K562 (cell line): Measurements from ENCODE around the gene NT5DC2. TPM values are rescaled to one million over a fixed set of nuclear protein-coding genes. Genes with fewer than 3 reads are reported as not detected.

ENCODE experiments used
- ARID1B ChIP-seq: fragments of 450-650 bp; IDR thresholded peaks from 2 replicates; pipeline ENCODE4 v1.6.1; 2016; ENCODE audit warnings: antibody characterized with exemption, mild to moderate bottlenecking, inconsistent platforms
- CC2D1A ChIP-seq: fragments of 450-650 bp; IDR thresholded peaks from 2 replicates; pipeline ENCODE4 v1.6.1; 2017; ENCODE audit warnings: mild to moderate bottlenecking
- COPS2 ChIP-seq: fragments of 450-650 bp; conservative IDR thresholded peaks from 2 replicates; pipeline ENCODE4 v1.6.1; 2016; ENCODE audit warnings: mild to moderate bottlenecking, moderate library complexity
- CXXC5 ChIP-seq: fragments of 250-450 bp; sonication (Bioruptor Pico); IDR thresholded peaks from 2 replicates; pipeline ENCODE4 v1.8.0; 2022; ENCODE audit warnings: inconsistent platforms, mild to moderate bottlenecking, moderate library complexity
- ESRRA ChIP-seq: fragments of 450-650 bp; IDR thresholded peaks from 2 replicates; pipeline ENCODE4 v1.6.1; 2014; ENCODE audit warnings: low read depth, mild to moderate bottlenecking, moderate library complexity, borderline replicate concordance
- MAFF ChIP-seq: IDR thresholded peaks from 2 replicates; pipeline ENCODE4 v1.6.1; 2012; ENCODE audit warnings: low read length, improper control_type of control experiment
- MTA3 ChIP-seq: fragments of 450-650 bp; formaldehyde crosslinking; IDR thresholded peaks from 2 replicates; pipeline ENCODE4 v1.6.1; 2017; ENCODE audit warnings: mild to moderate bottlenecking, borderline replicate concordance
- MXI1 ChIP-seq: IDR thresholded peaks from 2 replicates; pipeline ENCODE4 v1.6.1; 2011; ENCODE audit warnings: low read depth, mild to moderate bottlenecking, improper control_type of control experiment, low read length
- NCOR1 ChIP-seq: fragments of 450-650 bp; IDR thresholded peaks from 2 replicates; pipeline ENCODE4 v1.6.1; 2016; ENCODE audit warnings: mild to moderate bottlenecking, moderate library complexity
- NR2C2 ChIP-seq, 2 experiments: fragments of 200-800 bp in 1 of 2; sonication (Bioruptor generic) in 1 of 2; sonication (generic) in 1 of 2; formaldehyde crosslinking in 1 of 2; IDR thresholded peaks; 2 replicates each; pipeline versions ENCODE4 v1.6.1 to v1.8.0; 2016 to 2022; ENCODE audit warnings: mild to moderate bottlenecking in 1 of 2, missing compliant biosample characterization in 1 of 2, missing genetic modification characterization in 1 of 2, missing genetic modification reagents in 1 of 2
- PHF20 ChIP-seq: fragments of 450-650 bp; IDR thresholded peaks from 2 replicates; pipeline ENCODE4 v1.6.1; 2018; ENCODE audit not compliant: partially characterized antibody
- POLR2AphosphoS2 ChIP-seq: IDR thresholded peaks from 2 replicates; pipeline ENCODE4 v1.6.1; 2012; ENCODE audit warnings: low read length, improper control_type of control experiment
- POLR2H ChIP-seq: IDR thresholded peaks from 2 replicates; pipeline ENCODE4 v1.6.1; 2016; ENCODE audit warnings: missing genetic modification characterization, low read depth, mild to moderate bottlenecking, control low read depth, missing compliant biosample characterization, moderate library complexity
- RBM14 ChIP-seq: fragments of 200-400 bp; formaldehyde crosslinking; IDR thresholded peaks from 2 replicates; pipeline ENCODE4 v1.6.1; 2018; ENCODE audit warnings: low read depth, mild to moderate bottlenecking, low read length, moderate library complexity, borderline replicate concordance; ENCODE audit not compliant: insufficient read depth
- SMARCA5 ChIP-seq: fragments of 450-650 bp; IDR thresholded peaks from 2 replicates; pipeline ENCODE4 v1.6.1; 2016
- SNIP1 ChIP-seq: fragments of 450-650 bp; IDR thresholded peaks from 2 replicates; pipeline ENCODE4 v1.7.1; 2017; ENCODE audit warnings: low read depth, mild to moderate bottlenecking
- TCF7L2 ChIP-seq: fragments of 150-350 bp; IDR thresholded peaks from 2 replicates; pipeline ENCODE4 v1.6.1; 2016; ENCODE audit warnings: low read depth, mild to moderate bottlenecking, low read length, moderate library complexity
- ZNF347 ChIP-seq: fragments of 450-650 bp; formaldehyde crosslinking; IDR thresholded peaks from 2 replicates; pipeline ENCODE4 v1.4.0; 2020; ENCODE audit warnings: low read depth, mild to moderate bottlenecking, moderate library complexity
- ZNF561 ChIP-seq: fragments of 450-650 bp; formaldehyde crosslinking; conservative IDR thresholded peaks from 2 replicates; pipeline ENCODE4 v1.4.0; 2020; ENCODE audit warnings: mild to moderate bottlenecking, moderate library complexity
- ZNF717 ChIP-seq: fragments of 250-450 bp; sonication (Bioruptor Pico); IDR thresholded peaks from 2 replicates; pipeline ENCODE4 v1.5.0; 2021
- polyA plus RNA-seq, 8 experiments: library from polyadenylated mRNA; depleted of rRNA in 4 of 8; stranded (reverse) in 5 of 8; unstranded in 3 of 8; fragments of >200 nt; fragmentation: Nextera tagmentation in 2 of 8; fragmentation: Illumina TruSeq in 1 of 8; extraction: Ambion mirVana in 2 of 8; extraction: Trizol in 1 of 8; gene quantifications; 2 replicates each; pipeline versions ENCODE4 v1.2.1 to v1.2.3, GENCODE V29; 2011 to 2014; ENCODE audit warnings: inconsistent platforms in 1 of 8, missing spikeins in 1 of 8
- total RNA-seq, 7 experiments: library from RNA; depleted of rRNA in 6 of 7; stranded (reverse); fragments of >200 nt in 6 of 7; fragmentation: Illumina TruSeq in 2 of 7; extraction: Trizol in 2 of 7; gene quantifications; 2 replicates each; pipeline versions ENCODE4 v1.2.1 to v1.2.3, GENCODE V29; 2011 to 2021; ENCODE audit warnings: low replicate concordance in 1 of 7
- TF ChIP-seq, protein P1 (sequence below): fragments of 250-450 bp; sonication (Bioruptor Pico); IDR thresholded peaks from 2 replicates; pipeline ENCODE4 v1.8.0; 2022; ENCODE audit warnings: moderate library complexity, mild to moderate bottlenecking, inconsistent platforms
- TF ChIP-seq, protein P2 (sequence below): sonication (generic); formaldehyde crosslinking; IDR thresholded peaks from 2 replicates; pipeline ENCODE4 v1.8.0; 2022; ENCODE audit warnings: missing genetic modification reagents, mild to moderate bottlenecking, moderate library complexity, borderline replicate concordance
- TF ChIP-seq, protein P3 (sequence below): sonication (generic); formaldehyde crosslinking; IDR thresholded peaks from 2 replicates; pipeline ENCODE4 v1.8.1; 2023; ENCODE audit warnings: mild to moderate bottlenecking, missing genetic modification reagents
- TF ChIP-seq, protein P4 (sequence below): fragments of 250-450 bp; sonication (Bioruptor Pico); IDR thresholded peaks from 2 replicates; pipeline ENCODE4 v1.4.0; 2020; ENCODE audit warnings: mild to moderate bottlenecking

The NT5DC2 gene
- total and polyA plus RNA-seq, 9 of the 15 experiments (the other 6 are each of a cell fraction or from before 2014, with no cell fraction given): 25.6 to 168 (median 122) TPM

DNA sequence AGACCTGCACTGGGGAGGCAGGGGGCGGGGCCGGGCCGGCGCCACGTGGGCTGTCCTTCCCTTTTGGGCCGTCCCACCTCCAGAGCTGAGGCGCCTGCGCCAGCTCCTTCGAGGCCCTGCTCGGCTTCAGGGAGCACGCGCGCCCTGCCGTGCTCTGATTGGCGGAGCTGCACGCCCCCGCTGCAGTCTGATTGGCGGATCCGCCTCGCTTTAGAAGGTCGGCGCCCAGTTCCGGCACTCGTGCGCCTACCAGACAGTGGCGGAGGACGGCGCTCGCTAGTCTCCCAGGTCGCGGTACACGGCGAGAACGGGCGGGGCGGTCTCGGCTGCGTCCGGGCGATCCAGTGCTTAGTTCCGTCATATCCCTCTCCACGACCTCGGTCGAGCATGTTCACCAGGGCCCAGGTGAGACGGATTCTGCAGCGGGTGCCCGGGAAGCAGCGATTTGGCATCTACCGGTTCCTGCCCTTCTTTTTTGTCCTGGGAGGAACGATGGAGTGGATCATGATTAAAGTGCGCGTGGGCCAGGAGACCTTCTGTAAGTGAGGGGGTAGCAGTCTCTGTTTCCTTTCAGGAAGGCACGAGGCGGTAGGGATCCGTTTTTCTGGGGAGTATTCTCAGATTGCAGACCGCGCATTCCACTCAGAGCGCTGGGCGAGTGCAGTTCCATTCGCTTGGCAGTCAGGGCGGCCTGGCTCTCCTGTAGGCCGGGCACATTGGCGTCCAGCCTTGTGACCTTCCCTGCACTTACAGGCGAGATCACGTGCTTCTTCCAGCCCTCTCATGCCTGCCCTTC lies 2.9 kb upstream of the NT5DC2 start, which contains the start of gene UQCC5 (continued):
- TF ChIP-seq TCF7L2: no peak
- no peak for TF ChIP-seq SMARCA5
- TF ChIP-seq POLR2AphosphoS2: peak; percentile 87; the same call in 1 of the 2 replicates
- no peak for TF ChIP-seq RBM14
- no peak for TF ChIP-seq MAFF
- no peak for TF ChIP-seq PHF20
- peak; percentile 83 for TF ChIP-seq POLR2H (tag)
- TF ChIP-seq, protein P1, sequence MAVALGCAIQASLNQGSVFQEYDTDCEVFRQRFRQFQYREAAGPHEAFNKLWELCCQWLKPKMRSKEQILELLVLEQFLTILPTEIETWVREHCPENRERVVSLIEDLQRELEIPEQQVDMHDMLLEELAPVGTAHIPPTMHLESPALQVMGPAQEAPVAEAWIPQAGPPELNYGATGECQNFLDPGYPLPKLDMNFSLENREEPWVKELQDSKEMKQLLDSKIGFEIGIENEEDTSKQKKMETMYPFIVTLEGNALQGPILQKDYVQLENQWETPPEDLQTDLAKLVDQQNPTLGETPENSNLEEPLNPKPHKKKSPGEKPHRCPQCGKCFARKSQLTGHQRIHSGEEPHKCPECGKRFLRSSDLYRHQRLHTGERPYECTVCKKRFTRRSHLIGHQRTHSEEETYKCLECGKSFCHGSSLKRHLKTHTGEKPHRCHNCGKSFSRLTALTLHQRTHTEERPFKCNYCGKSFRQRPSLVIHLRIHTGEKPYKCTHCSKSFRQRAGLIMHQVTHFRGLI: no peak
- no peak for TF ChIP-seq NCOR1
- TF ChIP-seq ZNF717 (CRISPR knock-in tag): no peak
- TF ChIP-seq ZNF561 (CRISPR knock-in tag): no peak
- no peak for TF ChIP-seq ARID1B
- TF ChIP-seq, protein P2, sequence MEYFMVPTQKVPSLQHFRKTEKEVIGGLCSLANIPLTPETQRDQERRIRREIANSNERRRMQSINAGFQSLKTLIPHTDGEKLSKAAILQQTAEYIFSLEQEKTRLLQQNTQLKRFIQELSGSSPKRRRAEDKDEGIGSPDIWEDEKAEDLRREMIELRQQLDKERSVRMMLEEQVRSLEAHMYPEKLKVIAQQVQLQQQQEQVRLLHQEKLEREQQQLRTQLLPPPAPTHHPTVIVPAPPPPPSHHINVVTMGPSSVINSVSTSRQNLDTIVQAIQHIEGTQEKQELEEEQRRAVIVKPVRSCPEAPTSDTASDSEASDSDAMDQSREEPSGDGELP (CRISPR knock-in tag): peak; percentile 54; the same call in 1 of the 2 replicates
- TF ChIP-seq NR2C2 (CRISPR knock-in tag; IDR thresholded peaks at IDR 0.05): no peak; the same call in 1 of the 2 replicates
- peak; percentile 77 for TF ChIP-seq NR2C2 (tag; IDR thresholded peaks at IDR 0.05)
- TF ChIP-seq, protein P3, sequence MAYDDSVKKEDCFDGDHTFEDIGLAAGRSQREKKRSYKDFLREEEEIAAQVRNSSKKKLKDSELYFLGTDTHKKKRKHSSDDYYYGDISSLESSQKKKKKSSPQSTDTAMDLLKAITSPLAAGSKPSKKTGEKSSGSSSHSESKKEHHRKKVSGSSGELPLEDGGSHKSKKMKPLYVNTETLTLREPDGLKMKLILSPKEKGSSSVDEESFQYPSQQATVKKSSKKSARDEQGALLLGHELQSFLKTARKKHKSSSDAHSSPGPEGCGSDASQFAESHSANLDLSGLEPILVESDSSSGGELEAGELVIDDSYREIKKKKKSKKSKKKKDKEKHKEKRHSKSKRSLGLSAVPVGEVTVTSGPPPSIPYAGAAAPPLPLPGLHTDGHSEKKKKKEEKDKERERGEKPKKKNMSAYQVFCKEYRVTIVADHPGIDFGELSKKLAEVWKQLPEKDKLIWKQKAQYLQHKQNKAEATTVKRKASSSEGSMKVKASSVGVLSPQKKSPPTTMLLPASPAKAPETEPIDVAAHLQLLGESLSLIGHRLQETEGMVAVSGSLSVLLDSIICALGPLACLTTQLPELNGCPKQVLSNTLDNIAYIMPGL (CRISPR knock-in tag): no peak
- no peak for TF ChIP-seq COPS2
- TF ChIP-seq MTA3: peak; percentile 74; the same call in 1 of the 2 replicates
- TF ChIP-seq SNIP1: no peak
- TF ChIP-seq CXXC5 (CRISPR knock-in tag): peak; percentile 78
- peak; percentile 100 for TF ChIP-seq CC2D1A
- TF ChIP-seq MXI1: peak; percentile 89
- no peak for TF ChIP-seq ZNF347 (CRISPR knock-in tag)
- TF ChIP-seq ESRRA: 0 out of 2 replicates have a peak, but pooled peaks have one; percentile 17
- TF ChIP-seq, protein P4, sequence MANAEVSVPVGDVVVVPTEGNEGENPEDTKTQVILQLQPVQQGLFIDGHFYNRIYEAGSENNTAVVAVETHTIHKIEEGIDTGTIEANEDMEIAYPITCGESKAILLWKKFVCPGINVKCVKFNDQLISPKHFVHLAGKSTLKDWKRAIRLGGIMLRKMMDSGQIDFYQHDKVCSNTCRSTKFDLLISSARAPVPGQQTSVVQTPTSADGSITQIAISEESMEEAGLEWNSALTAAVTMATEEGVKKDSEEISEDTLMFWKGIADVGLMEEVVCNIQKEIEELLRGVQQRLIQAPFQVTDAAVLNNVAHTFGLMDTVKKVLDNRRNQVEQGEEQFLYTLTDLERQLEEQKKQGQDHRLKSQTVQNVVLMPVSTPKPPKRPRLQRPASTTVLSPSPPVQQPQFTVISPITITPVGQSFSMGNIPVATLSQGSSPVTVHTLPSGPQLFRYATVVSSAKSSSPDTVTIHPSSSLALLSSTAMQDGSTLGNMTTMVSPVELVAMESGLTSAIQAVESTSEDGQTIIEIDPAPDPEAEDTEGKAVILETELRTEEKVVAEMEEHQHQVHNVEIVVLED (CRISPR knock-in tag): no peak
